ENCODE measurements around the gene KCTD16. TPM values are rescaled to one million over a fixed set of nuclear protein-coding genes. Genes with fewer than 3 reads are reported as not detected.

KCTD16 gene
- total RNA-seq, 4 donors from 2014 or later, result under 0.01 to 0.19 (median 0.17) TPM; not detected in 1

GRCh38 chr5:144329681-144330080 is 159.0 kb downstream of the KCTD16 start:
- no peak for TF ChIP-seq CTCF (IDR thresholded peaks at IDR 0.05; ENCODE audit: low read depth)

DNA sequence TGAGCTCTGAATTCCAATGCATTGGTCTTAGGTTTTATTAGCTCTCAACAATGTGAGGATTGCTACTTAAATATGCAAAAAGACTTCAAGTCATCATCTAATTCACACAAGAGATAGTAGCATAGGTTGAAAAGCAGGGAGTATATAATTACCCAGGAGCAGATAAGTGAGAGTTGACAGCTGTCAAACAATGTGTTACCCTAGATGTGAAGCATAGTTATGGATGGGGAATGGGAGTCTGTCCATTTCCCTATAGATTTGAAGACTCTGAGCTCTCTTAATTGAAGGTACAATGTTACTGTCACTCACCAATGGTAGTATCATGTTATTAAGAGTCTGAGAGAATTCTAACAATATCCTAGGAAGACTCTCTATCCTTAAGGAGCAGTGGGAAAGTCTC is 160.7 kb downstream of the KCTD16 start:
- TF ChIP-seq CTCF (IDR thresholded peaks at IDR 0.05; ENCODE audit: low read depth), result no peak

DNA sequence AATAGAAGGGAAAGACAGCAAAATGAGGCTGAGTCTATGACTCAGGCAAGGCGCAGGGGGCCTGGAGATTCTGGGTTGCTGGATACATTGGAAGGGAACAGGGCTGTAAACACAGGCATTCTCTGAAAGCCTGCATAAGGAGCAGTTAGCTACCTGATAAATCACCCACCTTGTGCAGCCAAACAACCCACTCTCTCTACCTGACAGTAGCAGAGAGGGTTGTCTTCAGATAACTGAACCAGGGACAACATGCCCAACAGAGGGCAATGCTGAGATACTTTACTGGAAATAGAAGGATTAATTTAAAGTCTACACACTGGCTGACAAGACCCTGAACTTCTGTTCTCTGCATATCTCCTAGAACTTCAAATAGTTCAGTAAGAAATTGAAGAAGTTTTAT is 161.6 kb downstream of the KCTD16 start:
- TF ChIP-seq CTCF (IDR thresholded peaks at IDR 0.05; ENCODE audit: low read depth), result no peak

DNA sequence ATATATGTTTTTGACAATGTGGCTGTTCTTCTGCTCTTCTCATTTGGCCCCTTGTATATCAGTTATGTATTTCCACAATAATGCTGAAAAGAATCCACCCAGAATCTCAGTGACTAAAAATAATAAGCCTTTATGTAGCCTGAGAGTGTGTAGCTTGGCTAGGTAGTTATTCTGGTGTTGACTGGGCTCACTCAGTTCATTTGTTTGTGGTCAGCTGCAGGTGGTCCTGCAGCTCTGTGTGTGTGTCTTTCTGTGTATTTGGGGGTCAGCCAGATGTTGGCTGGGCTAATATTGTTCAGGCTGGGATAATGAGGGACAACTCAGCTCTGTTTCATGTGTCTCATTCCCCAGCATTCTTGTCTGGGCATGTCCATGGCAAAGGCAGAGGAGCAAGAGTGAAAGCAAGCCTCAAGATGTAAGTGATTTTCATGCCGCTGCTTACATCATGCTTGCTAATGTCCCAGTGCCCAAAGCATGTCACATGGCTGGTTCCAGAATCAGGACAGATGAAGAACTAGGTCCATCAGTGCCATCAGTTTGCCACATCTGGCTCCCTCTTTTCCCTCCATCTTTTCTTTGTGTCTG is 162.8 kb downstream of the KCTD16 start:
- no peak for TF ChIP-seq CTCF (IDR thresholded peaks at IDR 0.05; ENCODE audit: low read depth)

- no peak for TF ChIP-seq CTCF (IDR thresholded peaks at IDR 0.05; ENCODE audit: low read depth)
Observed at GRCh38 chr5:144335561-144335960, 164.9 kb downstream of the KCTD16 start.

GRCh38 chr5:144336191-144336961 is 165.7 kb downstream of the KCTD16 start:
- TF ChIP-seq CTCF (IDR thresholded peaks at IDR 0.05; ENCODE audit: low read depth), result no peak

- no peak for TF ChIP-seq CTCF (IDR thresholded peaks at IDR 0.05; ENCODE audit: low read depth)
Observed at GRCh38 chr5:144352330-144352729, 181.7 kb downstream of the KCTD16 start.

All from subcutaneous adipose tissue (tissue), 4 donors.